GM06990 (cell line): ENCODE data around the gene LARGE1.

ENCODE experiments used
- DNase-seq: peaks from one replicate; pipeline ENCODE4 v3.0.0-alpha.2; 2011; ENCODE audit not compliant: insufficient read length; ENCODE audit errors: extremely low read depth
- H3K27me3 ChIP-seq: replicated peaks from 2 replicates; pipeline ENCODE4 v1.6.0; 2011; ENCODE audit warnings: low read length; ENCODE audit not compliant: control insufficient read depth, insufficient read depth
- H3K36me3 ChIP-seq: 2 replicates; pipeline ENCODE4 v1.5.1; 2011; ENCODE audit warnings: low read length; ENCODE audit not compliant: control insufficient read depth, insufficient read depth
- H3K4me3 ChIP-seq: replicated peaks from 2 replicates; pipeline ENCODE4 v1.5.1; 2011; ENCODE audit warnings: low read depth, mild to moderate bottlenecking, control low read depth, low read length
- CTCF ChIP-seq: IDR thresholded peaks from 2 replicates; pipeline ENCODE4 v1.5.1; 2011; ENCODE audit warnings: low read length, control low read depth, mild to moderate bottlenecking, inconsistent platforms; ENCODE audit not compliant: insufficient read depth, poor library complexity, severe bottlenecking

The LARGE1 gene

GRCh38 chr22:33838644-33839043, 81.6 kb downstream of the LARGE1 start:
- no peak overlapping the region for H3K4me3 ChIP-seq
- DNase-seq, result no peak
- TF ChIP-seq CTCF, result no peak
- no peaks in the 10 kb centered on the region for H3K36me3 ChIP-seq
- H3K27me3 ChIP-seq, result no peaks in the 10 kb centered on the region

- TF ChIP-seq CTCF, result no peak
- DNase-seq, result no peak
- no peak overlapping the region for H3K4me3 ChIP-seq
- no peaks in the 10 kb centered on the region for H3K36me3 ChIP-seq
- no peaks in the 10 kb centered on the region for H3K27me3 ChIP-seq
These were observed 82.5 kb downstream of the LARGE1 start for GRCh38 chr22:33837826-33838225.

DNA sequence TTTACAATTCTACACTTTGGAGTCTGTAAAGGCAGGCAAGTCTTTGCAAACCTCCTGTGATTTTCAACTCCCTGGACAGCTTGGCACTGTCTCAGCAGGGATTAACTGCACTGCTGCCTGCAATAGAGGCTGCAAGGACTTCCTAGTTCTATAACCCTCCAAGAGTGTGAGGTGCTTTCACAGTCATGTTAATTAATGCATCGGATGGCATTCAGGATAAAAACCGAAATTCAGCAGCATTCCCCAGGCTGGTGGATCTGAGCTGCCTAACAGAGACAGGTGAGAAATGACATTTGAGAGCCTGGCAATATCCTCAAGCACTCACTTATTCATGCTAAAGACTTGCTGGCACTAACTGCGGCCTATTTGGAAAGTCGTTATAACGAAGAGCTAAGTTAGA, 85.0 kb downstream of the LARGE1 start:
- Histone ChIP-seq H3K4me3 (no peak overlapping the region), H3K36me3 (no peaks in the 10 kb centered on the region), H3K27me3 (no peaks in the 10 kb centered on the region)
- no peak for DNase-seq
- TF ChIP-seq CTCF, result no peak

GRCh38 chr22:33832558-33833151, 87.6 kb downstream of the LARGE1 start:
- TF ChIP-seq CTCF, result no peak

GRCh38 chr22:33831651-33832050, 88.6 kb downstream of the LARGE1 start:
- Histone ChIP-seq H3K4me3 (no peak overlapping the region), H3K36me3 (no peaks in the 10 kb centered on the region), H3K27me3 (no peaks in the 10 kb centered on the region)
- no peak for TF ChIP-seq CTCF
- no peak for DNase-seq

More at GRCh38 chr22:33832558-33833151, 87.6 kb downstream of the LARGE1 start:
- H3K27me3 ChIP-seq, result no peaks in the 10 kb centered on the region
- no peak overlapping the region for H3K4me3 ChIP-seq
- no peak for DNase-seq
- no peaks in the 10 kb centered on the region for H3K36me3 ChIP-seq

- no peaks in the 10 kb centered on the region for H3K36me3 ChIP-seq
- H3K27me3 ChIP-seq, result no peaks in the 10 kb centered on the region
- DNase-seq, result no peak
- TF ChIP-seq CTCF, result no peak
- no peak overlapping the region for H3K4me3 ChIP-seq
These were observed 89.1 kb downstream of the LARGE1 start for GRCh38 chr22:33831207-33831606.
